Measurements from ENCODE around the gene CSNK2A3.

DNA sequence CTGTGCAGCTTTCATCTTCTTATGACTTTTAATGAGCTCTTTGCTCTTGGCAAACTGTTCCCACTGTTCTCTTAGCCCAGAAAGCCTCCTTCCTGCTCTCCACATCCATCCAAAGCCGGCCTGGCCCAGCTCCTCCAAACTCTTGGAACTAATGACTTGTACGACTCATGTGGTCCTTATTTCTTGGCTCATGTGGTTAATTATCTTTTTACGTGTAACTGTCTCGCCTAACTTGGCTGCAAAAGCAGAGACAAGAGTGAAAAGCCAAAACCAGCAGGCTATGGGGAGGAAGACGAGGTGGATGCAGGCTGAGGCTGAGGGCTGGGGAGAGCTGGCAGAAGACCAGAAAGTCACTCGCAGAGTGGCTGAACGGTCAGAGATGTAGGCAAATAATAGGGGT, 5.5 kb downstream of the CSNK2A3 start:
- TF ChIP-seq, protein P1, sequence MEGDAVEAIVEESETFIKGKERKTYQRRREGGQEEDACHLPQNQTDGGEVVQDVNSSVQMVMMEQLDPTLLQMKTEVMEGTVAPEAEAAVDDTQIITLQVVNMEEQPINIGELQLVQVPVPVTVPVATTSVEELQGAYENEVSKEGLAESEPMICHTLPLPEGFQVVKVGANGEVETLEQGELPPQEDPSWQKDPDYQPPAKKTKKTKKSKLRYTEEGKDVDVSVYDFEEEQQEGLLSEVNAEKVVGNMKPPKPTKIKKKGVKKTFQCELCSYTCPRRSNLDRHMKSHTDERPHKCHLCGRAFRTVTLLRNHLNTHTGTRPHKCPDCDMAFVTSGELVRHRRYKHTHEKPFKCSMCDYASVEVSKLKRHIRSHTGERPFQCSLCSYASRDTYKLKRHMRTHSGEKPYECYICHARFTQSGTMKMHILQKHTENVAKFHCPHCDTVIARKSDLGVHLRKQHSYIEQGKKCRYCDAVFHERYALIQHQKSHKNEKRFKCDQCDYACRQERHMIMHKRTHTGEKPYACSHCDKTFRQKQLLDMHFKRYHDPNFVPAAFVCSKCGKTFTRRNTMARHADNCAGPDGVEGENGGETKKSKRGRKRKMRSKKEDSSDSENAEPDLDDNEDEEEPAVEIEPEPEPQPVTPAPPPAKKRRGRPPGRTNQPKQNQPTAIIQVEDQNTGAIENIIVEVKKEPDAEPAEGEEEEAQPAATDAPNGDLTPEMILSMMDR (conservative IDR thresholded peaks at IDR 0.05) = no peak
- no peak for TF ChIP-seq EZH2 (IDR thresholded peaks at IDR 0.05; ENCODE audit: low read depth)

Measured in PC-9 (cell line).